Activated CD8-positive, alpha-beta memory T cell treated with anti-CD3 and anti-CD28 coated beads, Interleukin-2, amount 50 U/mL, for 1 hour (primary cell): ENCODE results near the gene KRT81.
"Not testable (repeated sequence)": the region's sequence is repeated elsewhere in the genome, so short reads cannot be mapped to it uniquely, and the experiment has no call there.

Experiments used
- DNase-seq: peaks from one replicate; pipeline ENCODE4 v3.0.0-alpha.2; 2020; ENCODE audit errors: extremely low read depth

KRT81 gene

DNA sequence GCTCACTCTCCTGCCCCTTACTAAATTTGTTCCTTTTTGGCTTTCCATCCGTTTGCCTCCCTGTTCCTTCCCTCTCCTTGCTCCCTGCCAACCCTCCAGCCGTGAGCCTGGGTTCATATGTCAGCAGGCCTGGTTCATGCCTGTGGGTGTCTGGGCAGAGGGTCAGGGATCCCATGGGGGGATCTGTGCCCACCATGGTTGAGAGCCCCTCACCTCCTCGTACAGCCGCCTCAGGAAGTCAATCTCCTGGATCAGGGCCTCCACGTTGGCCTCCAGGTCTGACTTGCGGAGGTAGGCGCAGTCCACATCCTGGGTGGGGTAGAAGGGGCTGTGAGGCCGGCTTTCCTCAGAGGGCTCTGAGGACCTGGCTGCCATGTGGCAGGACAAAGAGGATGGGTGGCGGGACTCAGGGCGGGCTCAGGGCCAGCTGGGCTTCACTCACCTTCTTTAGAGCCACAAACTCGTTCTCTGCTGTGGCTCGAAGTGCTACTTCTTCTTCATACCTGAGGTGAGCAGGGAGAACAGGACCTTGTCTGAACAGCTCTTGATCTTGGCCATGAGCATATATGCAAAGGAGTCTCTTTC, 26.2 kb upstream of the KRT81 start:
- DNase-seq, result no peak

DNA sequence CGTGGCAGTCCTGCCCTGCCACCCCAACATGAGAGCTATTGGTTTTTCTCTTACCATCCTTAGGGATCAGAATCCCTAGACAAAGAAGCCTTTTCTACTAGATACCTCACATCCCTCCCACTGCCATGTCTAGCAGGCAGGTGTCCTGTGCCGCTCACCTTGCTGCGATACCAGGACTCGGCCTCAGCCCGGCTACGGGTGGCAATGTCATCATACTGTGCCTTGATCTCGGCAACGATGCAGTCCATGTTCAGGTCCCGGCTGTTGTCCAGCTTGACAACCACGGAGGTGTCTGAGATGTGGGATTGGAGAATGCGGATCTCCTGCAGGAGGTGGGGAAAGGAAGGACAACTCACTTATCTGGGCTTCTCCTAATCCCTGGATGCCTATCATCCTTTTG, 25.4 kb upstream of the KRT81 start:
- no peak for DNase-seq

DNA sequence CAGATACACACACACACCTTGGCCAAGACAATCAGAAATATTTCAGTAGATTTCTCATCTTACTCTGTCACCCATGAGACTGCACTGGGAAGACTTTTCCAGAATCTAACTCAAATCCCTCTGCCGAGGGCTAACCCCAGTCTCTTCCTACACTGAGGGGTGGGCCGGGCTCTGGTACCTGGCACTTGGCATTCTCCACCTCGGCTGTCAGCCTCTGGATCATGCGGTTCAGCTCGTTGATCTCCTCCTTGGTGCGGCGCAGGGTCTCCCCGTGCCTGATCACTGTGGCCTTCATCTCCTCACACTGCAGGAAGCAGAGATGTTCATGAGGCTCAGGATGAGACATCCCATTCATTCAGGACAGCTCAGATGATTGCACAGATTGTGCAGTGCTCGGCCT, 25.0 kb upstream of the KRT81 start:
- no peak for DNase-seq

DNA sequence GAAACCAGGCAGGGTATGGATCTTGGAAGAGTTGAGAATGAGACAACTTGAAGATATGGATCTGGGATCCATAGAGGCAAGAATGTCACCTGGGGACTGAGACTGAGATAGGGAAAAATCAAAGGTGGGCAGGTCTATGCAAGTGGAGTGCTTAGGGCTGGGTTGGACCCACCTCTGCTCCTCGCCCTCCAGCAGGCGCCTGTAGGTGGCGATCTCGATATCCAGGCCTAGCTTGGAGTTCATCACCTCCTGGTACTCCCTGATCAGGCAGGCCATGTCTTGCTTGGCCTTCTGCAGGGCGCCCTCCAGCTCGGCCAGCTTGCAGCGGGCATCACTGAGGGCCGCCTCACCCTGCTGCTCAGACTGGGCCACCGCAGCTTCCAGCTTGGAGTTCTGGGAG, 24.4 kb upstream of the KRT81 start:
- not testable (repeated sequence) for DNase-seq

DNA sequence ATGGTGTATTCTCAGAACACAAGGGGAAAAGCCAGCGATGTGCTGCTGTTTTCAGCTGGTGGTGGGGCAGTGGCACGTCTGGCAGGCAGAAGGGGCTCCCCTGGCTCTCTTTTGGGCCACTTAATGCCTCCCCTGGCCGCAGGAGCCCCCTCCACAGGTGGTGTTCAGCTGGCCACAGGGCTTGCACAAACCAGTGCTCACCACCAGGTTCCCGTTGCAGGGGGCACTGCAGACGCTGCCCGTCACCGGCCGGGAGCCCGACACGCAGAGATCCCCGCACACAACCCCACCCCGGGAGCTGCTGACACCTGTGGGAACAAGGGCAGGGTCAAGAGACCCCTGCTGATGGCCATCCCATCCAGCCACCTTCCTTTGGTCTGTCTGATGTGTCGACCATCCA, 23.2 kb upstream of the KRT81 start:
- no peak for DNase-seq

DNA sequence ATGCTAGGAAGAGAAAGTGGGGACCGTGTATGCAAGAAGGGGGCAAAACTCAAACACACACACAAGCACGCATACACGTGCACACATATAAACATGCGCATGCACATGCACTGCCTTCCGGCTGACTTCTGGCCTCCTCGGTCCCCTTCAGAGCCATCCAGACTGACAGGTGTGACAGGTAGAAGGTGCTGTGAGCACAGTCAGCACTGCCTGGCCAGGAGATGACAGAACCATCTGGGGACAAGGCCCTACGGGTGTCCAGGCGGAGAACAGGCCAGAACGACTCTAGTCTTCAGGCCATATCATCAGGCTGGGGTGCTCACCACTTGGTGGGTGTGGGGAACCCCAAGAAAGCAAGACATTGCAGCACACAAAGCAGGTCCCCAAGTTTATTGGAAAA, 22.6 kb upstream of the KRT81 start:
- DNase-seq, result no peak

DNA sequence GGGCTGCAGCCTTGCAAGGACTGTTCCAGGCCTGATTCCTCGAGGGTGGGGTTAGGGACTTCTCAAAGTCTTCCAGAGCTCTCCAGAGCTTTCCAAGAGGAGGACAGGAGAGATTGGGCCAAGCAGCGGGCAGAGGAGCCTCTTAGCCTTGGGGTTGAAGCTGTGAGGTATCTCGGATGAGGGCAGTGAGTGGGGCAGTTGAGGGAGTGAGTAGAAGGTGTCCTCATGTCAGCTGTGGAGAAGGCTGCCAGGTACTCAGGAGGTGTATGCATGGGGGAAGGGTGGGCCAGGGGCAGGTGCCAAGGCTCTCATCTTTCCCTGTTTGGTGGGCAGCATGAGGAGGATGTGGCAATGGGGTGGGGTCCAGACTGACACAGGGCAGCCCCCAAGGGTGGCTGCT, 22.1 kb upstream of the KRT81 start:
- DNase-seq, result no peak

DNA sequence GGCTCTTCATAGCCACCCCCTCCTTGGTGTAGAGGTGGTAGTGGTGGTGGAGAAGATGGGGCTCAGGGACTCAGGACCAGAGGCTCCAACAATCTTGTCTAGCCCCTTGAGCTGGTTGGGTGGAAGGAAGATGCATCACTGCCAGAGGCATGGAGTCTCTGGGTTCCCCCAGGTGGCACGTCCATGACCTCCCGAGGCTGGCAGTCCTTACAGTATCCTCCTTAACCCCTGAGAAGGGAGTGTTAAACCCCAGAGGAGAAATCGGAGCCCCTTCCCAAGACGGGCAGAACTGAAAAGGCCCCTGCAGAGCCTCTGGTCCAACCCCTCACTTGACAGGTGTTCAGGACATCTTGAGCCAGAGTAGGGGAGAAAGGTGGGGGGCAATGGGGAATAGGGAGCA, 20.8 kb upstream of the KRT81 start:
- DNase-seq, result no peak

DNA sequence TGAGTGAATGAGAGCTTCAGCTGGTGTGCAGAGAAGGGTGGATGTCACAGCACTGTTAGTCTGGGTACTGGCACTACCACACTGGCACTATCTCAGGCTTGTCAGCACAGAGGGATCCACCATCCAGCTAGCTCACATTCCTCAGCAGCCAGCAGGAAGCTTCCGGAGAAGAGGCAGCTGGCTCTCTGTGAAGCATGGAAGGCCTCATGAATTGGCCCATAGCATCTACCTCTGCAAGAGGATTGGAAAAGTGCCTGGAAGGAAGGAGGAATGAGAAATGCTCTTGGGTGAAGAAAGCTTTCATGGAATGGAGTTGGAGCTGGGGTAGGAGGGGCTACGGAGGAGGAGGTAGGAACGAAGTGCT, 19.9 kb upstream of the KRT81 start:
- no peak for DNase-seq

DNA sequence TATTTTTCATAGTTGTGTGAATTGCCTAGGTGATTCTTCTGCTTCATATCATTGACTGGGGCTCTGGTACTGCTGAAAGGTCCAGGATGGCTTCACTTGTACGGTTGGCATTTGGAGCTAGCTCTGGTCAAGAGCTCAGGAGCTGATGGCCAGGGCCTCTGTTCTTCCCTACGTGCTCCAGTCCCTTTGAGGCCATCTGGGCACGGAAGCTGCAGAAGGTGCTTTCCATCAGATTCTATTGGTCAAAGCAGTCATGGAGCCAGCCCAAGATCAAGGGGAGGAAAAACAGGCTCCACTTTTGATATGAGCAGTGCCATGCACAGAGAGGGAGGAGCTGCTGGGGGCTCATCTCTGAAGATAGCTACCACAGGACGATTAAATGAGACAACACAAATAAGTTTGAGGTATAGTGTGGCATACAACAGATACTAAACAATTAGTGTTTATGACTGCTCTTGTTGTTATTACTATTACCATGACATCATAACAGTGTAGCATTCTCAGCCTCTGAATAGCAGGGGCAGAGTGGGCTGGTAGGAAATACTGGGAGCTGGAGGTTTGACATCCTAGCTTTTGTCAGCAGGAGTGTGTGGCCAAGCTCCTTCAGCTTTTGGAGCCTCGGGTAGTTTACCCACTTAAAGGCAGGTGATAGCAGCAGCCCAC, 19.4 kb upstream of the KRT81 start:
- no peak for DNase-seq

DNA sequence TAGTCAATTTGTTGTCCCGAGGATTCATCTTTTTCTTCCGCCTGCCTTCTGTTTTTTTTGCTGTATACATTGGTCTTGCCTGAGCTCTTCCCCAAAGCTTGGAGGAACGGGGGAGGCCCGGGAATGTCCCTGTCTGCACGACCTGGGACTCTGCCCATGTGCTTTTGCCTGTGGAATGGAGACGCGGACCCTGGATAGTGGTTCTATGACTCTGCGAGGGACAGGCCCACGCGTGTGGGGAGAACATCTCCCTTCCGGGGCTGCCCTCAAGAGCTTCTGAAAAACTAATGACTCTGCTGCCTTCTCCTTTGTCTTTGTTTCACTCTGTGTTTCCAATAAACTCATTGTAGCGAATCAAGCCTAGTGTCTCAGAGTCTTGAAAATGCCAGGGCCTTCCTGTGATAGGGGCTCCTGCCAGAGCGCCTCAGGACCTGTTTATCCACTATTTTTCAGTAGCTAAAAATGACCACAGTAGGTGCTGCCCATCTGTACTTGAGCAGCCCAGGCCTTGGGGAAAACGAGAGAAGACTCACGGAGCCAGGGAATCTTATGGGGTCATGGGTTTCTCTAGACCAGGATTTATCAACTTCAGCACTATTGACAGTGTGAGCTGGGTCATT, 17.6 kb upstream of the KRT81 start:
- no peak for DNase-seq

DNA sequence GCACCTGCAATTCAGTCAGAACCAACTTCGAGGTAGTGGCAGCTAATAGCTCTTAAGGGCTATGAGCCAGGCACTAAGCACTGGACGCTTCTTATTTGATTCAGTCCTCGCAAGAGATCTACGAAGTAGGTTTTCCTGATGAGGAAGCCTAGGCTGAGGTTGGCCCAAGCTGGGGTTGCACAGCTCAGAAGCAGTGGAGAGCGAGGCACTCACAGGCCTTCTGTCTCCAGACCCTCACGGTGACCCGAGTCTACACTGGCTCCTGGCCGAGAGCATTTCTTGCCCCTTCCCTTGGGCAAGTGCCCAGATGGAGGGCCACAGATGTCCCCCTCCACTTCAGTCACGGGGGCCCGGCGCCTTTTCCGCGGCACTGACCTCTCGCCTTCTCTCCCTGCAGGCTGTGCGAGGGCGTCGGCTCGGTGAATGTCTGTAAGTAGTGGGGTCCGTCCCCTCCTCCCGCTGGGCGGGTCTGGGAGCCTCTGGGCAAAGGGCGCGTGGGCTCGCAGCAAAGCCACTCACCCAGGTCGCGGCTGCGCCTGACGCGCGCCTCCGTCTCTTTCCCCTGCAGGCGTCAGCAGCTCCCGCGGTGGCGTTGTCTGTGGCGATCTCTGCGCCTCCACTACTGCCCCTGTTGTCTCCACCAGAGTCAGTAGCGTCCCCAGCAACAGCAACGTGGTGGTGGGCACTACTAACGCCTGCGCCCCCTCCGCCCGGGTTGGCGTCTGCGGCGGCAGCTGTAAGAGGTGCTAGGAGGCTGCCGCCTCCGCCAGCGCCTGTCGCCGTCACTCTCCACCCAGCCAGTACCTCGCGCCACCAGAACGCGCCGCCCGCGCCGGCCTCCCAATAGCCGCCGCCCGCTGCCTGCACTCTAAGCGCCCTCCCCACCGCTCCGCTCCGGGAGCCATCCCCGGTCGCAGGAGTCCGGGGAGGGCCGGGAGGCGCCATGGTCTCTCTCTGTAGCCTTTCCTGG, 16.8 kb upstream of the KRT81 start:
- no peak for DNase-seq

DNA sequence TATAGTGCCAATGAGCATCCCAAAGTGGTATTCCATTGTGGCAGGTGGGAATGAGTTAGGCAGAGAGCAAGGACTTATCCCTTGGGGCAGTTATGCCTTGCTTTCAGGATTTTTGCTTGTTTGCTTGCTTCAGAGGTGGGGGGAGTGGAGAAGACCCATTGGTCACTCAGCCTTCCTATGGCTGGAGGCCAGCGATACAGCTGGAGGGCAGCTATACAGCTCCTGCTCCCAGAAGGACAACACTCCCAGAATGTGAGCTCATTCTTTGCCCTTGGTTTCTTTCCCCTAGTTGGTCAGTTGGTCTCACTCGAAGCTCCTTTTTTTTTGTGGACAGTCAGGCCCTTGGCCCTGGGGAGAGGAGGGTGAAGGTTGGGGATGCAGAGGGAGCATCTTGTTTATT, 15.4 kb upstream of the KRT81 start:
- DNase-seq, result no peak

DNA sequence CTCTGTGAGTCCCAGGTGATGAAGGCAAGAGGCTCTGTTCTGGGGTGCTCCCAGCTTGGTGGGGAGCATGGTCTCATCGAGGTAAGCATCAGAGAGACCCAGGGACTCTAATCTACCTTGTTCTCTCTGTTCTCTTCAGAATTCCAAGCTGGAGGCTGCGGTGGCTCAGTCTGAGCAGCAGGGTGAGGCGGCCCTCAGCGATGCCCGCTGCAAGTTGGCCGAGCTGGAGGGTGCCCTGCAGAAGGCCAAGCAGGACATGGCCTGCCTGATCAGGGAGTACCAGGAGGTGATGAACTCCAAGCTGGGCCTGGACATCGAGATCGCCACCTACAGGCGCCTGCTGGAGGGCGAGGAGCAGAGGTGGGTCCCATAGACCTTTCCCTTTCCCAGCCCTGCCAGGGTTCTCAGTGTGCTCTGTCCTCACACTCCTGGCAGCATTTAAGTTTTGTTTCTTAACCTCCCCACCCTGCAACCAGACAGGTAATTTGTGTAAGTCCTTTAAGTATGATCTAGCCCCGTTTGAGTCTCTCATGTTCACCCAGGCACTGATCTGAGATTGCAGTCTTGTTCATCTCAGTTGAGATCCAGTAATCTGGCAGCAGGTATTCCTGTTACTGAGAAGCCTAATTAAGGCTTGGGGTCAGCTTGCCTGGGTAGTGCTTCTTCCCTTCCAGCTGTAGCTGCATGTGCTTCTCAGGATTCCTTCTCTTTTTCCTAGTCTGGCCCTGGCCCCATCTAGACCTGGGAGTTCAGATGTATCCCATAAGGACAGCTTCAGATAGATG, 14.8 kb upstream of the KRT81 start:
- DNase-seq, result no peak

DNA sequence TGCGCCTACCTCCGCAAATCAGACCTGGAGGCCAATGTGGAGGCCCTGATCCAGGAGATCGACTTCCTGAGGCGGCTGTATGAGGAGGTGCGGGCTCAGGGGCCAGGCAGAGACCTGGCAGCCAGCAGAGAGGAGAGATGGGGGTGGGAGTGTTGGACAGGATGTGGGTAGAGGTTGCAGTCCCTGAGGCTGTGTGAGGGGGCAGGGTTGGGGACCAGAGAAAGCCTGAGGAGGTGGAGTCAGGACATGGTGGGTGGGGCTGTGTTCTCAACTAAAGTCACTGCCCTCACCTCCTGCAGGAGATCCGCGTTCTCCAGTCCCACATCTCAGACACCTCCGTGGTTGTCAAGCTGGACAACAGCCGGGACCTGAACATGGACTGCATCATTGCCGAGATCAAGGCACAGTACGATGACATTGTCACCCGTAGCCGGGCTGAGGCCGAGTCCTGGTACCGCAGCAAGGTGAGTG, 13.6 kb upstream of the KRT81 start:
- not testable (repeated sequence) for DNase-seq

DNA sequence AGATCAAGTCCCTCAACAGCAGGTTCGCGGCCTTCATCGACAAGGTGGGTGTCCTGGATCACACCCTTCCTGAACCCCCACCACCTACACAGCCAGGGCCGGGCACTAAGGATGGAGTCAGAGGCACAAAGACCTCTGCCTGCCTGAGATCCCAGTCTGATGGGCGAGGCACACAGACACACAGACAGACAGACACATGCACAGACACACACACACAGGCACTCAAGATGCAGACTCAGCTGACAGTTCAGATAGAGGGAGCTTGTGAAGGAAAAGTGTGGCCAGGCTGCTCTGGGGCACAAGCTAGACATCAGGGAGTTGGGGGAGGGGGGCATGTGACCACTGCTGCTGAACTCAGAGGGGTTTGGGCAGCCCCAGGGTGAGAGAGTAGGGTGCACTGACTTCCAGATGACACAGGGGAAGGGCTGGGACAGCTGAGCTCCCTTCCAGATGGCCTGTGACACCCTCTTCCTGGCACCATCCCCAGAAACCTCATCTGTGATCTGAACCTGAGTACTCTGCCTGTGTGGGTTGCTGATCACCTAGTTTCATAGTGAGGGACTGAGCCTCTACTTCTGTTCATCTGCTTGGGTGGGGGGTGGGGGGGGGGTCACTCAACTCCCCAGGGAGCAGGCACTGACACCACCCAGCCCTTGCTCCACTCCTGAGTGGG, 11.0 kb upstream of the KRT81 start:
- not testable (repeated sequence) for DNase-seq

DNA sequence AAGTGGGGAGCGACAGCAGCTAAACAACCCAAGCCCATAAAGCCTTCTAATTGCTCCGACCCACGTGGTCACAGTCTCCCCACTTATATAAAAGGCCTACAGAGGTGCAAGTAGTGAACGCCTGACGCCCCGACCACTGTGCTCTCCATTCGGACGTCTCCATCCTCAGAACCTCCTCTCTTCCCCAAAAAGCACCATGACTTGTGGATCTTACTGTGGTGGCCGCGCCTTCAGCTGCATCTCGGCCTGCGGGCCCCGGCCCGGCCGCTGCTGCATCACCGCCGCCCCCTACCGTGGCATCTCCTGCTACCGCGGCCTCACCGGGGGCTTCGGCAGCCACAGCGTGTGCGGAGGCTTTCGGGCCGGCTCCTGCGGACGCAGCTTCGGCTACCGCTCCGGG, 10.4 kb upstream of the KRT81 start:
- not testable (repeated sequence) for DNase-seq

DNA sequence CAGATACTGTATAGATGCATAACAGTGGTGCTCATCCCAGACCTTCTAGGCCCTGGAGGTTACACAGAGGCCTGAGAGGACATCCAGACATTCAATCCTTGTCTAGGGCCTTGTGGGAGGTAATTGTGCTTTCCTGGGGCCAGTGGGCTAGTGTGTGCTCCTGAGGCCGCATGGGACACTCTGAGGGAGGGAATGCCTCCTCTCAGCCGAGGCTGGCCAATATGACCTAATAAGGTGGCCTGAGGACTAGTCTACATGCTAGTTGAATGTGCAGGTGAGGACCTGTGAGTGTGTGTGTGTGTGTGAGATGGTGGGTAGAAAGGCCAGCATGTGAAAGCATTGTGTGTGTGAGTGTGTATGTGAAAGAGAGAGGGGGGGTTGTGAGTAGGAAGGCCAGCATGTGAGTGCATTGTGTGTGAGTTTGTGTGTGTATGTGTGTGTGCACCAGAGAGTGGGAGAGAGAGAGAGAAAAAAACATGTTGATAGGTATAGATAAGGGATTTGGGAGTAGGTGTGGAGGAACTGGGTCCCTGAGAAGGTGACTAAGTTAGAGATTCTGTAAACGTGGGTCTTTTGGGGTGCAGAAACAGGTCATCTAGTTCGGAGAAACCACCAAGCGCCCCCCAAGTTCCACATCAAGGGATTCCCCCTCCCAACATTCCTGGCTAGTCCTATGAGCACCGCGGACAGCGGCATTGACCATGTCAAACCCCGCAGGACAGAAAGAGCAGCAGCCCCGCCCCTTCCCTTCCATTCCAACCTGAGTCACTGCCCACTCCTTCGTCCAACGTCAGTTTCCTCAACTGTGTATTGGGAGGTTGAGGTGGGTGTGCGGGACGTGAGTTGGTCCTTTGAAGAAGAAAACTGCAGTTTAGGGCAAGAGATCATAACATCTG, 9.7 kb upstream of the KRT81 start:
- DNase-seq, result no peak

DNA sequence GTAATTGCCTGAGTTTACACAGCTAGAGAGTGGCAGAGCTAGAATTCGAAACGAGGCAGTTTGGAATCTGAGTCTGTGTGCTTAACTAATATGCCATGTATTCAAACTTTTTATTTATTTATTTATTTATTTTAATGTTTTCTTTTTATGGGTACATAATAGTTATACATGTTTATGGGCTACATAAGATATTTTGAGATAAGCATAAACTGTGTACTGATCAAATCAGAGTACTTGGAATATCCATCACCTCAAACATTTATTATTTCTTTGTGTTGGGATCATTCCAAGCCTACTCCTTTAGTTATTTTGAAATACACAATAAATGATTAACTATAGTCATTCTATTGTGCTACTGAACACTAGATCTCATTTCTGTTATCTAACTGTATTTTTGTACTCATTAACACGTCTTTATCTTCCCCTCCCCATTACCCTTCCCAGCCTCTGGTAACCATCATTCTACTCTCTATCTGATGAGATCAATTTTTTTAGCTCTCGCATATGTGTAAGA, 7.4 kb upstream of the KRT81 start:
- no peak for DNase-seq
